Measurements from ENCODE around the gene SYNGAP1.

DNA sequence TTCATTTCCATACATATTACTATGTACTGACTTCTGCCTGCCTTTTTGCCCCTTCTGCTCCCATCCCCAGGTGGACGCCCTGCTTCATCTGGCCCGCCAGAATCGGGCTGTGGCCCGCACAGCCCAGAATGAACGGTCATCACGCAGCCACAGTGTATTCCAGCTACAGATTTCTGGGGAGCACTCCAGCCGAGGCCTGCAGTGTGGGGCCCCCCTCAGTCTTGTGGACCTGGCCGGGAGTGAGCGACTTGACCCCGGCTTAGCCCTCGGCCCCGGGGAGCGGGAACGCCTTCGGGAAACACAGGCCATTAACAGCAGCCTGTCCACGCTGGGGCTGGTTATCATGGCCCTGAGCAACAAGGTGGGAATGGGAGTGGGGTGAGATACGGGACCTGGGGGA is 13.7 kb upstream of the SYNGAP1 start:
- TF ChIP-seq, protein P1, sequence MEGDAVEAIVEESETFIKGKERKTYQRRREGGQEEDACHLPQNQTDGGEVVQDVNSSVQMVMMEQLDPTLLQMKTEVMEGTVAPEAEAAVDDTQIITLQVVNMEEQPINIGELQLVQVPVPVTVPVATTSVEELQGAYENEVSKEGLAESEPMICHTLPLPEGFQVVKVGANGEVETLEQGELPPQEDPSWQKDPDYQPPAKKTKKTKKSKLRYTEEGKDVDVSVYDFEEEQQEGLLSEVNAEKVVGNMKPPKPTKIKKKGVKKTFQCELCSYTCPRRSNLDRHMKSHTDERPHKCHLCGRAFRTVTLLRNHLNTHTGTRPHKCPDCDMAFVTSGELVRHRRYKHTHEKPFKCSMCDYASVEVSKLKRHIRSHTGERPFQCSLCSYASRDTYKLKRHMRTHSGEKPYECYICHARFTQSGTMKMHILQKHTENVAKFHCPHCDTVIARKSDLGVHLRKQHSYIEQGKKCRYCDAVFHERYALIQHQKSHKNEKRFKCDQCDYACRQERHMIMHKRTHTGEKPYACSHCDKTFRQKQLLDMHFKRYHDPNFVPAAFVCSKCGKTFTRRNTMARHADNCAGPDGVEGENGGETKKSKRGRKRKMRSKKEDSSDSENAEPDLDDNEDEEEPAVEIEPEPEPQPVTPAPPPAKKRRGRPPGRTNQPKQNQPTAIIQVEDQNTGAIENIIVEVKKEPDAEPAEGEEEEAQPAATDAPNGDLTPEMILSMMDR (IDR thresholded peaks at IDR 0.05): no peak
- TF ChIP-seq POLR2A (IDR thresholded peaks at IDR 0.05): no peak
